Pulmonary artery endothelial cell (primary cell): ENCODE data around the gene LMCD1. TPM values are rescaled to one million over a fixed set of nuclear protein-coding genes. Genes with fewer than 3 reads are reported as not detected.

Source experiments
- DNase-seq: peaks from one replicate; pipeline ENCODE4 v3.0.0-alpha.2; 2011; ENCODE audit warnings: low read depth, low spot score
- total RNA-seq: library from RNA; depleted of rRNA; stranded (reverse); fragments of >200 nt; gene quantifications from 2 replicates; pipeline ENCODE4 v1.2.3, GENCODE V29; 2014

LMCD1 gene
- total RNA-seq, 1 donor from 2014 or later, result 14.0 TPM

DNA sequence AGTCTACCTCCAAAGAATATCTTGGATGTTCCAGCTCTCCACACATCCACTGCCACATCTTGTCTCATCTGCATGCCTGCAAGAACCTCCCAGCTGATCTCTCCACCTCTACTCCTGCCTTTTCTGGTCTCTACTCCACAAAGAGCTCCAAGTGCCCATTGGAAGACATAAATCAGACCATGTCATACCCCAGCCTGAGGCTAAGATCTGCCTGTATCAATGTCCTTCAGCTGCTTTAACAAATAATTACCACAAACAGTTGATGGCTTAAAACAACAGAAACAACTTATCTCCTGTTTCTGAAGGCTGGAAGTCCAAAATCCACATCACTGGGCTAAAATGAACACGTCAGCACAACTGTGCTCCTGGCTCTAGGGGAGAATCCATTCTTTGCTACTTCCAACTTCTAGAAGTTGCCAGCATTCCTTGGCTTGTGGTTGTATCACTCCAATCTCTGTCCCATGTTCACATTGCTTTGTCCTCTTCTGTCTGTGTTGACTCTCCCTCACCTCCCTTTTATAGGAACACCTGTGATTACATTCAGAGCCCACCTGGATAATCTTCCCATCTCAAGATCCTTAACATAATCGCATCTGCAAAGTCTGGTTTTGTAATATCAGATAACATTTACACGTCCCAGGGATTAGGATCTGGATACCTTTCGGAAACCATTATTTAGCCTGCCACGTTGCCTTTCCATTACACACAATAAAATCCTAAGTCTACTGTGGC is 17.0 kb upstream of the LMCD1 start:
- no peak for DNase-seq

DNA sequence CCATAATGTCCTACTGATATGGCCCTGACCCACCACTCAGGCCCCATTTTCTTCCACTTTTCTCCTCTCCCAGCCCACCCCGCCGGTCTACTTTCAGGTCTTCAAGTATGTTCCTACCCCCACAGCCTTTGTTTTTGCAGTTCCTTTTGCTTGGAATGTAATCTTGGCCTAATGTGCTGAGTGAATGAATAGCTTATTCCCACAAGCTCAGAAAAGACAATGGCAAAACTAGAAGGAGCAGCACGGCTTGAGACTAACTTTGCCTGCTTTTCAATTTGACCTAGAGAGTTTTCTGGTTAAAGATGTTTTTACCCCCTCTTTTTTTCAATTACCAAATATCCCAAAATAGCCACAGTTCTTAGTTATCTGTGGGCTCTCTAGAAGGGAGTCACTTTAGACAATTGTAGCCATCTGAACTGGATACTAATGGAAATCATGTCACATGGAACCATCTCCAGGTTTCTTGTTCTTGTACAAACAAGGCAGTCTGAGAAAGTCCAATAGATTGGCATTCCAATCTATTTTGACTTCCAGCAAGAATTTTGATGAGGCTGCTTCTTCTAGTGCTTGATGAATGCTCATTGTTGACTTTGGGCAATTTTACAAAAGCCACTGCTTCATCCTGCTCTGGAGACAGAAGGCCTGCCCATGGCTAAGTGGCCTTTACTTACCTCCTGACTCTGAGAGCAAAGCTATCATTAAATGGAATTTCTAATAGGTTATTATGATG is 16.3 kb upstream of the LMCD1 start:
- no peak for DNase-seq

DNA sequence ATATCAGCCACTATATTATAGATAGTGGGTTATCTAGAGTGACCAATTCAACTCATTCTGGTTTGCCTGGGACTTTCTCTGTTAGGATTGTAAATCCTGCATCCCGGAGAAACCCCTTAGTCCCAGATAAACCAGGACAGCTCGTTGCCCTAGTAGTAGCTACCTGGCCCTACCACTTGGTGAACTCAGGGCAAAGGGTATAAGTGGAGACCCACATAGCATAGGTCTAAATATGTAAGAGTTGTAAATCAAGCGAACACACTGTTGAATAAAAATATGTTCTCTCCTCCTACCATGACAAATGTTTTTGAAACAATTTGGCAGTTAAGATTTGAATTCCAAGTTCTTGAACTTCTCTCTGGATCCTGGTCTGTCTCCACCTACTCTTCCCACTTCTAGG is 15.7 kb upstream of the LMCD1 start:
- DNase-seq, result no peak

DNA sequence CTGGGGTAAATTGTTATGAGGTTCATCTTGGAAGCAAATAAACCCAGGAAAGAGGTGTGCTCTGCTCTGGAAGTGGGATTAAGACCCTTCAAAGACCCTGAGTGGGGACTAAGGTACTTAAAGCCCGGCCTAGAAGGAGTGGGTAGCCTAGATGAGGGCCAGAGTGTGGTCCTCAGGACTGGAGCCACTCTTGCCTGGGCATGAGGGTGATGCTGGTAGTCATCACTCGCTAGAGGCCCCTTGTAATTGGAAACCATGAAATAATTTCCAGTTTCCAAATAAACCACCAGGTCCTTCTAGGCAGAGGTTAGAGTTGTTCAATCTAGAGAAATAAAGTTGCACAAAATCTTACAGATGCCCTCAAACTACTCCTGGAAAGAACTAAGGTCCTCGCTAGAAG is 15.2 kb upstream of the LMCD1 start:
- DNase-seq, result no peak

DNA sequence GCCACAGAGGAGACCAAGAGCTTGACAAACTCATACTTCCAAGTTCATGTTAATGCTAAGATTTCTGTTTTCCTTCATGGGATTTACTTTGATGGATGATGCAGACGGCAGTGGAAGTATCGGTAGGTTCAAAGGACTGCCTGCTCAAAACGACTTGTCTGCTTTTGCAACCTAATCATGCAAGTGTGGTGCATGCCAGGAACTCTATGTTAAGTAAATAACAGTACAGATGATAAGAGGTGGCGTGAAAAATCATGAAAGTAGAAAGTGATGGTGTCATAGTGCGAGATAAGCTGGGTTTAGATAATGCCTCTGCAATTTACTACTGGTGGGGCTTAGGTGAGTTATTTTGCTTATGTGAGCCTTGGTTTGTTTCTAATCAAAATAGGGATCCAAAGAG is 14.7 kb upstream of the LMCD1 start:
- DNase-seq, result no peak

DNA sequence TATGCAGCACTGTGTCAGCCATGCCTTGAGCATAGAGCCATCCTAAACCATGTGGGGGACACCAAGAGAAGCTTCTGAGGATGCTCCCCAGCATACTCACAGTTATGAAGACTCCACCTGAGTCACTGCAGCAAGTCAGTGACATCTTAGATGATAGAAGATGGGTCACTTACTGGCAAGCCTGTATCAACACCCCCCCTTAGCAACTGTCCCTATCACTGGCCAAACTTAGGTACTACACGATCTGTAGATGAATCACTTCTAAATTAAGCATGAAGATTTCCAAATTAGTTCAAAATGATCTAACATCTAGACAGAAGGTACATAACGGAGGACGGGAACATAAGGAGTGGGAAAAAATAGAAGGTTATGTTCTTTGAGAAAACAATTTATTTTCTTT is 13.2 kb upstream of the LMCD1 start:
- no peak for DNase-seq

DNA sequence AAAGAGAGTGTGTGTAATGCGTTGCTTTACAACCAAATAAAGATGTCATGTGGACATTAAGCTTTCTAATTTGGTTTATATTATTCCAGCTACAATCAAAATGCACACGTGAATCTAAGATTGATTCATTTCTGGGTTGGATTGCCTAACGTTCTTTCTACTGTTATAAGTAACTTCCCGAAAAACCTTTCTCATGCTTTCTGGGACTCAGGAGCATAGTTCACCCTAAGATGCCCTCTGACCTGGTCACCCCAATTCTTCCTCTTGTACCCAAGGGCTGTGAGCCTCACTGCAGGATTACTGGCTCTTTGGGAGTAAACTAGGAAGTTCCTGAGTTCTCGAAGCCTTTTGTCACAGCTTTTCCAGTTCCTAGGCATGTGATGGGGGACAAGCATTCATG is 12.7 kb upstream of the LMCD1 start:
- DNase-seq, result no peak

DNA sequence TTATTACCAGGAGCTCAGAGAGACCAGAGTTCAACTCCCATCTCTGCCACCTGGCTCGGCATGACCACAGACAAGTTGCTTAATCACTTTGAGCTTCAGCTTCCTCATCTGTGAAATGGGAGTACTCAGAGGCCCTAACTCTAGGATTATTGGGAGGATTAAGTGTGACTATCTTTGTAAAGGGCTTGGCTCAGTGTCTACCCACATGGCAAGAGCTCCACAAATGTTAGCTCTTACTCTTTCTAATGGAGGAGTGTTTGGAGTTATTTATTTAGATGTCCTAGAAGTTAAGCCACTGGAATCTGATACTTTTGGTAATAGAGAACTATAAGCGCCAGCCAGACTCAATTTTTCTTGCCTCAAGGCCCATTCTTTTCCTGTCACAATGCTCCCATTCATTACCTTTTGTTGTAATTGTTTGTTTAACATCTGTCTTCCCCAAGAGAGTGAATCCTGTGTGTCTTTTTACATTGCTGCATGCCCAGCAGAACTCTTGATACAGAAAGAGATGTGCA is 12.3 kb upstream of the LMCD1 start:
- no peak for DNase-seq

DNA sequence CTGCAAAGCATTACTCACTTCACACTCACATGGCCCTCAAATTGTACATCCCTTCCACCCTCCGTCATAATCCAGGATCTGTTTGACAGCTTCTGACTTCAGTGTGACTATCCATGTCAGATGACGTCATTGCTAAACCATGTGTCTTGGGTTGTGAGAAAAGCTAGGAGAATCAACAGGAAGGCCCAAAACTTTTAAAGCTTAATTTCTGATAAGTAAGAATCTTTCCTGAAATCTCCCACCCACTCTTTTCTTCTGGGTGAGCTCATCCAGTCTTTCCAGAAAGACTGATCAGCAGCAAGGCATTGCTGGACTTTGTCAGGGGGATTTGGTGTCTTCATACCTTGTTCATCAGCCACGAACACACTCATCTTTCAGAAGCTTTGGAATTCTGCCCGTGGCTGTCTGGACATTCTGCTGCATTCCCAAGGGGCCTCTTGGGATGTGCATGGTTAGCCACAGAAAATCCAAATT is 11.5 kb upstream of the LMCD1 start:
- no peak for DNase-seq

DNA sequence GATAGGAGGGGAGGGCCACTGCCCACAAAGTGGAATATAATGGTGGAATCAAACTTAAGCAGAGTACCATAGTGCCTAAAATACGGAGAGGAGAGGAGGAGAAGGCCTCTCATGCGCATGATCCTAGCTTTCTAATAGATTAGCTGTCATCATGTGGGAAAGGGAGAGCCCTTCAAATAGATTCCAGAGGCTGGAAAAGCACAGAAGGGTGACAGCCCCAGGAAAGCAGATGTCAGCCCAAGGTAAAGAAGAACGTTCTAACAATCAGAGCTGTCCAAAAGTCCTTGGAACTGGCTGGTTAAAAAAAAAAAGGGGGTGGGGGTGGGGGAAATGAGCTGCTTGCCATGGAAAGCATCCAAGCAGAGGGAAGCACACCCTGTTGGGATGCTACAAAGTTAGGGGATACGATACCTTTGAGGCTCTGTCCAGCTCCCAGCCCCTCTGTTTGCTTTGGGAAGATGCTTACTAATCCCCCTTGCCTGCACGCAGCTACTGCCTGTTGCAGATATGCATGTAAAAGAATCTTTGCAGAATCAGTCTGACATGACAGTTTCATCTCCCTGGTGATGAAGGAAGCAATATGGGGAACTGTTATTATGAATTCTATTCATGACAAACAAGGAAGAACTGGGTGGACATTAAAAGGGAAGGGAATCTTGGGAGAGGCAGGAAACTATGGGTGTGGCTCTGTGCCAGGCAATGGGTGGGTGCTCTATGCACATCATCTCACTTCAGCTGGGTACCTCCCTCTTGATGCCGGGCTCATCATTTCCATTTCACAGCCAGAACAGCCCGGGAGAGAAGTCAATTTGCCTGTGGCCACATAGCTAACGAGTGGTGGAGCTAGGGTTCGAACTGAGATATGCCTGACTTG is 10.1 kb upstream of the LMCD1 start:
- DNase-seq, result no peak

DNA sequence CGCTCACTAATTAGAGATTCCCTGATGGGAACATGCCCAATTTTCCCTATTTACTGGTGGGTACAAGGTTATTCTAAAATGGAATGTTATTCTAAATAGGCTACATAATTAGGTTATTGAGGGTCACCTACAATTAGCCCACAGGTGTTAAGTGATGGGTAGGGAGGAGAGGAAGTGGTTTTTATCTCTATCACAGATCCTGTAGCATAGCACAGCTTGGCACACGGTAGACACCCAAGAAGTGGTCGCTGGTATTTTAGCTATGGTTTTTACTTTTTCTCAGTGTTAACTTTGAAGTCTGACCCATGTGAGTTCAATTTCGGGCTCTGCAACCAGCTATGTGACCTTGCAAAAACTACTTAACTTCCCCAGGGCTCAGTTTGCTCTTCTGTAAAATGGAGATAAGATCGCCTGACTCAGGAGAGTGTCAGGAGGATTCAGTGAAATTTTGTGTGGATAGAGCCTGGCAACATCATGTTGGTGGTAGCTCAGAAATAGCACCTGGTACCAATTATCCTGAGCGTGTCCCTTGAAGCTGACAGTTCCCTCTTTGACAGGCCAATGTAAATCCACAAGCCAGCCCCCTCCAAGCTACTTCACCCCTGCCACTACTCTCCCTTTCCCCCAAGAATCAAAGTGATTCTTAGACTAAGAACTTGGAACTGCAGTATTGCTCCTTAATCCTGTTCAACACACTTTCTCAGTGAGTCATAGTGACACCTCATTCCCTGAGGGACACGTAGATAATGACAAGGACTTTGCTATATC is 8.7 kb upstream of the LMCD1 start:
- DNase-seq, result no peak

DNA sequence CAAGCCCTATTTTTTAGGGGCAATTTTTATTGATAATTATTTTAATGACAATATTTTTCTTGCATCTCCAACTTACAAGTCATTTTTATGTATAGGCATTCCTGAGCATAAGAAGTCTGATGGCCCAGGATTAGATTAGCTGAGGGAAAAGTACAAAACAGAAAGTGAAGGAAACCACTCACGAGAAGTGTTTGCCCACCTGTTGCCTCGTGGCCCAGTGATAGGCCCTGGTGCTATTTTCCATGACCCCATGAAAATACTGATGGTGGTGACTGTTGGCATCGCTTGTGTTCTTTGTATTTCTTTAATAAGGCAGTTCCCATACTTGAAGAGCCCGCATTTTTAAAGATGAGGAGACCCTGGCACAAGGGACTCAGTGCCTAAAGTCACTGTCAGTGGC is 7.9 kb upstream of the LMCD1 start:
- DNase-seq, result no peak

DNA sequence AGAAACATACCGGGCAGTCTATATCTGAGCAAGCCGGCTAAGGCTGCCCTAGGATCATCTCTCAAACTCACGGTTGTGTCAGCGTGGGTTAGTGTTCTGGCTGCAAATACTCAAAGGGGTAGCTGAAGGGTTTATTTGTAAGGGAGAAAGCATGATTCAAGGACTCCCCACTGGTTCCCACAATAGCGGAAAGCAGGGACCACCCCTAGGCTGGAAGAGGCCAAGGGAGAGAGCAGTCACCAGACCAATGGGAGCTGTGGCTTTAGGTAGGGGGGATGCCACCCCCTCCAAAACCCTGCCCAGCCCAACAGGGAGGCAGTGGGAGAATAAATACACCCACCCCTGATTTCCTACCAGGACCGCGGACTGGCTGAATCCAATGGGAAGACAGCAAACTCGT is 7.3 kb upstream of the LMCD1 start:
- no peak for DNase-seq

DNA sequence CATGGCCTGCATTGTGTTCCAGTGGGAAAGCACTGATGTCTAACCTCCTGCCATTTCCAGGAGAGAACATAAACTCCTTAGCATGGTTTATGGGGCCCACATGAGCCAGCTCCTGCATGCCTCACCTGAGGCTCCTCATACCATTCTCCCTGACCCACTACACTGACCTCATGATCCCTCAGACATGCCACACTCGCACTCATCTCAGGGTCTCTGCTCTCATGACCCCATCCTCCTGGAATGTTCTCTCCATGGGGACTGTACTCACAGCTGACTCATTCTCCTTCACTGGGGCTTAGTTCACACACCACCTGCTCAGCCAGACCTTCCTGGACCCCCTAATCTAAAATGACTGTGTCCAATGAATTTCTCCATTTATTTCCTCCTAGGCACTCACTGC is 4.0 kb upstream of the LMCD1 start:
- DNase-seq, result no peak

DNA sequence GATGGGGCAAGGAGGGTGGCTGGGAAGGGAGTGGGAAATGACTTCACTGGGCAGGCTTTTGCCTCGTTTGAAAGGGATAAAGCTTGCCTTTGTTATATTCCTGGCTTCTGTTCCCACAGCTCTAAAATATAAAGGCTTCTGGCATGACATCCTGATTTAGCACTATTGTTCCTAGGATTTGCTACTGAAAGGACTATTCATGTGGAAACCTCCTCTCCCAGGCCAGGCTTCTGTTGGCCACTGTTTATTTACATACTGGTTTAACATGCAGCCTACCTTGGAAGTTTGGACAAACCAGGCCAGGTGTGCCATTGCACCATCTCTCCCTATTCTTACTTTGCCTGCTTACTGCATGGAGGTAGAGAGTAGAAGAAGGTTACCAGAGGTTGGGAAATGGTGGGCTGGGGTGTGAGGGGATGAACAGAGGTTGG is 2.4 kb upstream of the LMCD1 start:
- DNase-seq, result no peak

DNA sequence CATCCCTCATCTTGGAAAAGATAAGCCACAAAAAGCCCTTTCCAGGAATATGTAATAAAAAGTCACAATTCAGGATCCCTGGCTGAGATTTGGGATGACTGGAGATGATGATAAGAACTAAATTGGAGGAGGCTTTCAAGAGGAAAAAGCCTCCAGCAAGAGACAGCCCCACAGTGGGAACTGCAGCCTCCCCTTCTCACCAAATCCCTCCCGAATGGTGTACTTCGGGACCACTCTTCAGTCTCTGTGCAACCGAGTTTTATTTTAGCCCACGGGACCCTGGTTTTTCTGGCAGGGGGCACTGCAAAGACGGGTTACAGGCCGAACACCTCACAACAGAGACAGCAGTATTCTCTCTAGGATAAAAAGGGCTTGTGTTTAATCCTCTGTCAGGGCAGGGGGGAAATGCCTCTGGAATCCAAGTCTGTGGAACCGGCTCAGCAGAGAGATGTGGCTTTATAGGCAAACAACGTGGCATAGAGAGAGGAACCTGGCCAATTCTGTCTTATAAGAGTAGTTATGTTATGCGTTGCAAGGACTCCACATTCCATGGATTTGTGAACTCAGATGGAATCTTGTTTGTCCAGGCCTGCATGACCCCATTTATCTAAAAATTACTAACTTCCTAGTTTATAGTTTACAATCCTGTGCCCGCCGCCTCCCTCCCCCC is 1.2 kb upstream of the LMCD1 start:
- no peak for DNase-seq

DNA sequence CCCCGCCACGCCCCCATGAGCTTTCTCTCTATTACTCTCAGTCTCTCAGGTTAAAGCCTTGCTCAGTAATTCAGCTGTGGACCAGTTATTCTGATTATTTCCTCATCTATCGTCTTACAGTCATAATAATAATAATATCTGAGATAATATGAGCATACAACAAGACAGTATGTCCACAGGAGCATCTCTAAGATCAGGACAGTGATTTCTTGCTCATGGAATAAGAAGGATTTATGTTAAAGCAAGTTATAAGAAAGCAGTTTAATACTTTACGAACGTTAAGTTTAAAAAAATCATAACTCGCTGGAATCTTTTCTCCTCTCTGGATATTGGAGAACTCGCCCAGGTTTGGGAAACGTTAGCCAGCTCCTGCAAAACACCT is 643 bp upstream of the LMCD1 start:
- no peak for DNase-seq

DNA sequence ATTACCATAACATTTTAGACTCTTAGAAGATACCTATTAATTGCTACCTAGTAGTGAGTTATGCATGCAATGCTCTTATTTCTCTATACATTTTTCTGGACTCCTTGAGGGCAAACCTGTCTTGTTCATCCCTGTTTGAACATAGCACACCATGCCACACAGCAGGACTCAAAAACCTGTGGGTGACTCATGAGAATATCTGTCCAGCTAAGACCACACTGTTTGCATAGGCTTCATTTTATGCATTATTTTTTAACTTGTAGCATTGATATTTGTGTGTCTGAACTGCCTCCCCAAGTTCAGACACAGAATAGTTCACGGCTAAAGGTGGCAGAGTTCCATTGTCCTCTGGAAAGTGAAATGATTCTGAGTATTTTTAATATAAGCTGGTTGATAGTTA is 1.8 kb downstream of the LMCD1 start:
- DNase-seq, result no peak

DNA sequence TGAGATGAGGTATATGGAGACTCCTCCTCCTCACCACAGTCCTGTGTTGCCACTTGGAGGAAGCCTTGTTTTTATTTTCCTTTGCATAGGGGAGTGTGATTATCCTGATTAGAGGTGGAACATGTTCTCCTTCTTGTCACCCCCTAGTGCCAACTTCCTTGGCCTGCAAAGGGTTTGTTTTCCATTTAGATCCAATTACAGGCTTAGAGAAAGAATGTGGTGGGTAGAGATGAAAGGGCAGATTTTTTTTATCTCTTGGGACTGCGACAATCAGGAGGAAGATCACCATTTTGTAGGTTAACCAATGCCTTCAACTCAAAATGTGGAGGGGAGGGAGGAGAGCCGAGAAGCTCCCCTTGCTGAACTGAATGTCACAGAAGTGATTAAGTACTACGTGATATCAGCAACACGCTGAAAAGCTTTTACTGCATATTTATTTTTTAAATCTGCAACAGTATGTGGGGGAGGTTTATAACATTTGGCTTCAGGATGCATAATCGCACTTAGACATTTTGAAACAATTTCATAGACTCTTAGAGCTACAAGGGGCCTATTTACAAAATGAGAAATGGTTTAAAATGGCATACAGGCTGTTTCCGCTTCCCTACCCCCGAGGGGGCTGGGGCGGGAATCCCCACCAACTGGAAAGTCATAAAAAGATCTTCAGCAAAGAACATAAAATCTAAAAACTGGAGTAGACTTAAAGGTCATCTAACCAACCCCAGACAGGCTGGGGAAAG is 2.4 kb downstream of the LMCD1 start:
- DNase-seq, result no peak

DNA sequence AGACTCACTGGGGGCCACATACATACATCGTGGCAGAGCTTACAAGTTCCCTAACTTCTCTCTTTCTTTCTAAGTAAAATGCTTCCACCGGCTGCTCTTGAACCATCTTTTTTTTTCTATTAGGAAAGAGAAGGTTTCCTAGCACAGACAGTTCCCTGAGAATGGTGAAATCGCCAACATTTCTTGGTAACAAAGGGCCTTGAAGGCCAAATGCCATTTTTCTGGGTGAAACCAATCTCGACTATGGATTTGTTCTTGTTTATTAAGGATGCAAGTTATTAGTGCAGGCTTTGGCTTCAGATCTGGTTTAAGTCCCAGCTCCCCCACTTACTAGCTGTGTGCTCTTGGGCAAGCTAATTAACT is 3.0 kb downstream of the LMCD1 start:
- no peak for DNase-seq
